GM23248 (cell line): ENCODE data around the gene TTBK1.

Experiments used
- EZH2 ChIP-seq: fragments of 200-600 bp; sonication (generic); IDR thresholded peaks from 2 replicates; pipeline ENCODE4 v1.6.1; 2018; ENCODE audit warnings: antibody characterized with exemption, mild to moderate bottlenecking; ENCODE audit not compliant: insufficient read depth, poor library complexity, severe bottlenecking
- EZH2phosphoT487 ChIP-seq: fragments of 200-600 bp; sonication (generic); IDR thresholded peaks from 2 replicates; pipeline ENCODE4 v1.6.1; 2018; ENCODE audit warnings: antibody characterized with exemption, moderate library complexity, mild to moderate bottlenecking, low read depth; ENCODE audit not compliant: insufficient read depth

DNA sequence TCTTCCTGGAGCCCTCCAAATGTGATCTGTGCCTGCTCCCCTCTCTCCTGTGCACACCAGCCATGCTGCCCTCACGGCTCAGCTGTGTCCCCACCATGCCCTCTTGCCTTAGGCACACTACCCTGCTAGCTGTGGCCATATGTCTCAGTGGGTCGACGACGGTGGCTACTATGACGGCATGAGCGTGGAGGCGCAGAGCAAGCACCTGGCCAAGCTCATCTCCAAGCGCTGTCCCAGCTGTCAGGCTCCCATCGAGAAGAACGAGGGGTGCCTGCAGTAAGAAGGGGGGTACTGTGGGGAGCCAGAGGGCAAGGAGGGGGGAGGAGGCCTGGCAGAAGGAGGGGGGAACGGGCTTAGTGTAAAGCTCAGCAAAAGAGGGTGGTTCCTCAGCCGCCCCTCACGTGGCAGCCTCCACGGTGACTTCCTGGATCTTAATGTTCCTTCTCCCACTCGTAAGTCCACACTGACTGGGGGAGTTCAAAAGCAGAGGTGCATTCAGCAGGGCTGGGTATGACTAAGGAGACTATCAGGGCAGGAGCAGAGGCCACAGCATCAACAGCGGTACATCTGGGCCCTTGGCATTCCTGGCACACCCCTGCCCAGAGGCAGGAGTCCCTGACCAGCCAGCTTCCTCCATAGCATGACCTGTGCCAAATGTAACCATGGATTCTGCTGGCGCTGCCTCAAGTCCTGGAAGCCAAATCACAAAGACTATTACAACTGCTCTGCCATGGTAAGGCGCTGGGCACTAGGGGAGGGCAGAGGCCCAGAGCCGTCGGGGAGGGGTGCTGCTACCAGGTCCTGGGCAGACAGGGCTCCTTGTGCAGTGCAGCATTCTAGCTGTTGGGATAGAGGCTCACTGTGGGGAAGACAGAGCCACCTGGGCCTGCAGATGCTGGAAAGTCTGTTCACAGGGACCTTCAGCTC, 22.0 kb upstream of the TTBK1 start:
- TF ChIP-seq EZH2 (no peak), EZH2phosphoT487 (no peak)
